T-cell (primary cell): Measurements from ENCODE around the gene WDR93. TPM values are rescaled to one million over a fixed set of nuclear protein-coding genes. Genes with fewer than 3 reads are reported as not detected.

Experiments used
- ATAC-seq, 4 experiments: fragments of 200-7000 bp in 3 of 4; fragments of 150-1000 bp in 1 of 4; cut with Tn5 transposase; replicated peaks in 1 of 4; 1 replicate in 3 of 4; 2 replicates in 1 of 4; pipeline ENCODE4 v1.10.0; 2021; ENCODE audit warnings: moderate library complexity in 3 of 4, mild to moderate bottlenecking in 2 of 4, moderate number of reproducible peaks in 1 of 4
- CTCF ChIA-PET, 2 donors: fragments of 300-600 bp; sonication (Branson Sonifier 250); formaldehyde crosslinking; loops; one replicate each; lab custom pipeline; 2022; ENCODE audit warnings: antibody characterized with exemption in 2 of 2; lab: Charles Lee
- POLR2A ChIA-PET, 2 donors: fragments of 300-600 bp; sonication (Branson Sonifier 250); formaldehyde crosslinking; loops; one replicate each; lab custom pipeline; 2022; ENCODE audit warnings: antibody characterized with exemption in 2 of 2; lab: Charles Lee
- DNase-seq, 35 experiments: peaks; one replicate each; pipeline versions ENCODE4 v3.0.0 to v3.0.0-alpha.2; 2013 to 2023
- H3K27ac ChIP-seq: one replicate; pipeline ENCODE4 v1.5.1; 2013; ENCODE audit warnings: low read length
- H3K27me3 ChIP-seq, 2 experiments: replicated peaks in 1 of 2; 1 replicate in 1 of 2; 2 replicates in 1 of 2; pipeline versions ENCODE4 v1.6.1 to v1.7.0; 2013; ENCODE audit warnings: low read length in 1 of 2, mixed read lengths in 1 of 2; ENCODE audit not compliant: control insufficient read depth in 2 of 2, insufficient read depth in 2 of 2; ENCODE audit errors: extremely low read depth in 1 of 2
- H3K36me3 ChIP-seq, 2 donors: 1 replicate in 1 of 2; 2 replicates in 1 of 2; pipeline versions ENCODE4 v1.6.1 to v1.7.0; 2013; ENCODE audit warnings: low read length in 1 of 2; ENCODE audit not compliant: control insufficient read depth in 2 of 2, insufficient read depth in 1 of 2; ENCODE audit errors: extremely low read depth in 1 of 2
- H3K4me1 ChIP-seq, 2 experiments: 1 replicate in 1 of 2; 2 replicates in 1 of 2; pipeline versions ENCODE4 v1.6.1 to v1.7.0; 2013; ENCODE audit warnings: low read length in 2 of 2, mixed read lengths in 1 of 2; ENCODE audit not compliant: insufficient read depth in 2 of 2, control insufficient read depth in 1 of 2; ENCODE audit errors: extremely low read depth in 1 of 2
- H3K4me3 ChIP-seq, 2 donors: 1 replicate in 1 of 2; 2 replicates in 1 of 2; pipeline versions ENCODE4 v1.5.1 to v1.7.0; 2013; ENCODE audit warnings: mild to moderate bottlenecking in 2 of 2, low read length in 1 of 2, moderate library complexity in 1 of 2; ENCODE audit not compliant: control insufficient read depth in 1 of 2; ENCODE audit errors: extremely low read depth in 1 of 2
- H3K9me3 ChIP-seq: 2 replicates; pipeline ENCODE4 v1.7.0; 2013
- H3K27ac Mint-ChIP-seq, 2 donors: one replicate each; pipeline ENCODE4 v1.8.0; 2020 to 2021; ENCODE audit warnings: mild to moderate bottlenecking in 2 of 2, mixed read lengths in 2 of 2
- H3K27me3 Mint-ChIP-seq, 2 donors: one replicate each; pipeline ENCODE4 v1.8.0; 2021 to 2022; ENCODE audit warnings: mixed read lengths in 2 of 2
- H3K36me3 Mint-ChIP-seq: one replicate; pipeline ENCODE4 v1.8.0; 2021; ENCODE audit warnings: mixed read lengths
- H3K4me1 Mint-ChIP-seq, 3 donors: one replicate each; pipeline ENCODE4 v1.8.0; 2020 to 2022; ENCODE audit warnings: mixed read lengths in 3 of 3, mild to moderate bottlenecking in 1 of 3
- H3K4me3 Mint-ChIP-seq, 3 donors: one replicate each; pipeline ENCODE4 v1.8.0; 2020 to 2022; ENCODE audit warnings: mild to moderate bottlenecking in 3 of 3, mixed read lengths in 3 of 3, moderate library complexity in 3 of 3
- H3K9me3 Mint-ChIP-seq, 3 donors: one replicate each; pipeline ENCODE4 v1.8.0; 2020 to 2022; ENCODE audit warnings: mixed read lengths in 3 of 3
- WGBS: methylation state at CpG from one replicate; pipeline ENCODE4 v1.1.5; 2013; ENCODE audit warnings: missing lambda C conversion rate; ENCODE audit not compliant: insufficient coverage; 5-methylcytosine and 5-hydroxymethylcytosine counted together
- total RNA-seq, 35 experiments: library from RNA in 6 of 35; stranded (reverse) in 6 of 35; fragments of 120-200 nt in 1 of 35; gene quantifications; one replicate each; pipeline versions ENCODE4 v1.2.1 to v1.2.4 and lab custom pipeline; 2013 to 2026

WDR93 gene
- total RNA-seq, 5 donors from 2014 or later (not counting 1 experiment from before 2014, with no cell fraction given), result 0.13 to 0.35 TPM; not detected in 3

DNA sequence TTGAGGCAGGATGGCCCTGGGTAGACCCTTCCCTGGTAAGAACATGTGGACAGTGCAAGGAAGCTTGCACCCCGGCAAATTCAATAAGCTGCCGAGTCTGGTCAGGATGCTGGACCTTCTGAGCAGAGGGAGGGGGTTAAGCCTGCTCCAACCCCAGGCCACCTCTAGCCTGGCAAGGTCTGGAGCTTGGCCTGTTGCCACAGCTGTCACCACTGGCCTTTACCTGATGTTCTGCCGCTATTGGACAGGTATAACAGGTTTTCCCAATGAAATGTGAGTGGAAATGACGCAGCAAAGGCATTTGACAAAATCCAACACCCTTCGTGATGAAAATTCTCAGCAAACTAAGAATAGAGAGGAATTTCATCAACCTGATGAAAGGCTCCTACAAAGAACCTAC is 61.1 kb downstream of the WDR93 start:
- ChIA-PET CTCF (no interaction called here), POLR2A (no interaction called here)
- H3K36me3 Mint-ChIP-seq, result no peaks in the 10 kb centered on the region
- WGBS, result no CpG with 5 or more reads among the region's 5 CpGs
- DNase-seq (no peak), ATAC-seq (no peak)
- H3K4me3 Mint-ChIP-seq, result peak overlapping the region; percentile 36 to 54 (median 49)
- no peaks in the 10 kb centered on the region for H3K9me3 Mint-ChIP-seq
- peaks cover 0 to 27% of the 10 kb centered on the region in 2 experiments for H3K27me3 ChIP-seq
- no peak overlapping the region for H3K27ac Mint-ChIP-seq
- peaks cover 17 to 18% of the 10 kb centered on the region in 2 donors for H3K27me3 Mint-ChIP-seq
- H3K4me1 ChIP-seq, result peaks cover 0 to 14% of the 10 kb centered on the region in 2 experiments
- H3K4me1 Mint-ChIP-seq, result peaks cover 4 to 5% (median 5%) of the 10 kb centered on the region in 3 donors
- peak overlapping the region; percentile 46 to 66 for H3K4me3 ChIP-seq
- no peaks in the 10 kb centered on the region for H3K36me3 ChIP-seq
- H3K27ac ChIP-seq, result no peak overlapping the region
- H3K9me3 ChIP-seq, result no peaks in the 10 kb centered on the region

GRCh38 chr15:89753855-89754254 is 63.2 kb downstream of the WDR93 start:
- Mint-ChIP-seq H3K9me3 (no peaks in the 10 kb centered on the region), H3K36me3 (no peaks in the 10 kb centered on the region), H3K4me1 (peaks cover 4 to 5% (median 5%) of the 10 kb centered on the region in 3 donors), H3K4me3 (no peak overlapping the region), H3K27ac (no peak overlapping the region), H3K27me3 (peaks cover 17 to 21% of the 10 kb centered on the region in 2 donors)
- no peak overlapping the region for H3K4me3 ChIP-seq
- no peaks in the 10 kb centered on the region for H3K36me3 ChIP-seq
- ChIA-PET CTCF (interaction anchor here (0.6 kb wide), 2 partner anchors 222 to 693 kb away, joined by 4 to 8 read pairs; no protein-coding TSS in a partner anchor), POLR2A (interaction anchor here in 1 of 2 donors (0.6 kb wide), 2 partner anchors 9 to 12 kb away, joined by 5 read pairs; no protein-coding TSS in a partner anchor)
- DNase-seq (no peak), ATAC-seq (no peak)
- peaks cover 0 to 14% of the 10 kb centered on the region in 2 experiments for H3K4me1 ChIP-seq
- H3K9me3 ChIP-seq, result no peaks in the 10 kb centered on the region
- no CpG with 5 or more reads among the region's 7 CpGs for WGBS
- H3K27ac ChIP-seq, result no peak overlapping the region
- H3K27me3 ChIP-seq, result peaks cover 0 to 35% of the 10 kb centered on the region in 2 experiments

- H3K27me3 Mint-ChIP-seq, result peaks cover 18 to 19% of the 10 kb centered on the region in 2 donors
- H3K27me3 ChIP-seq, result peaks cover 0 to 41% of the 10 kb centered on the region in 2 experiments
- peaks cover 0 to 14% of the 10 kb centered on the region in 2 experiments for H3K4me1 ChIP-seq
- no peaks in the 10 kb centered on the region for H3K36me3 ChIP-seq
- H3K4me3 ChIP-seq, result no peak overlapping the region
- no peak overlapping the region for H3K27ac Mint-ChIP-seq
- ATAC-seq (no peak), DNase-seq (no peak)
- H3K36me3 Mint-ChIP-seq, result no peaks in the 10 kb centered on the region
- ChIA-PET CTCF (interaction anchor here (0.6 to 1.3 kb wide), 3 partner anchors 14 to 692 kb away, joined by 4 to 9 read pairs (median 8); no protein-coding TSS in a partner anchor), POLR2A (interaction anchor here (0.6 to 0.7 kb wide), 4 partner anchors 9 to 621 kb away, joined by 4 to 6 read pairs (median 5); no protein-coding TSS in a partner anchor)
- peaks cover 4% of the 10 kb centered on the region in 3 donors for H3K4me1 Mint-ChIP-seq
- WGBS, result 71% methylated on average over 4 of the region's 8 CpGs
- H3K9me3 ChIP-seq, result no peaks in the 10 kb centered on the region
- H3K27ac ChIP-seq, result no peak overlapping the region
- H3K9me3 Mint-ChIP-seq, result no peaks in the 10 kb centered on the region
- no peak overlapping the region for H3K4me3 Mint-ChIP-seq
These were observed 63.9 kb downstream of the WDR93 start for GRCh38 chr15:89754361-89755154.

- peaks cover 0 to 45% of the 10 kb centered on the region in 2 experiments for H3K27me3 ChIP-seq
- H3K4me1 Mint-ChIP-seq, result no peaks in the 10 kb centered on the region
- H3K36me3 Mint-ChIP-seq, result no peaks in the 10 kb centered on the region
- ATAC-seq (no peak), DNase-seq (no peak)
- no peak overlapping the region for H3K27ac Mint-ChIP-seq
- H3K4me3 ChIP-seq, result no peak overlapping the region
- H3K9me3 ChIP-seq, result no peaks in the 10 kb centered on the region
- ChIA-PET POLR2A (no interaction called here), CTCF (interaction anchor here in 1 of 2 donors (1.3 kb wide), 1 partner anchor 15 kb away, joined by 9 read pairs; no protein-coding TSS in a partner anchor)
- H3K4me3 Mint-ChIP-seq, result no peak overlapping the region
- 100% methylated on average over 1 of the region's 4 CpGs for WGBS
- H3K4me1 ChIP-seq, result peaks cover 0 to 10% of the 10 kb centered on the region in 2 experiments
- H3K27me3 Mint-ChIP-seq, result peaks cover 22 to 23% of the 10 kb centered on the region in 2 donors
- no peaks in the 10 kb centered on the region for H3K9me3 Mint-ChIP-seq
- no peak overlapping the region for H3K27ac ChIP-seq
- H3K36me3 ChIP-seq, result no peaks in the 10 kb centered on the region
These were observed 65.1 kb downstream of the WDR93 start for GRCh38 chr15:89755701-89756100.

- H3K36me3 ChIP-seq, result no peaks in the 10 kb centered on the region
- no peaks in the 10 kb centered on the region for H3K4me1 Mint-ChIP-seq
- ATAC-seq (no peak), DNase-seq (no peak)
- H3K4me1 ChIP-seq, result peaks cover 0 to 5% of the 10 kb centered on the region in 2 experiments
- ChIA-PET POLR2A (no interaction called here), CTCF (no interaction called here)
- WGBS, result 70% methylated on average over 5 of the region's 7 CpGs
- H3K36me3 Mint-ChIP-seq, result no peaks in the 10 kb centered on the region
- no peaks in the 10 kb centered on the region for H3K9me3 Mint-ChIP-seq
- no peak overlapping the region for H3K4me3 Mint-ChIP-seq
- no peak overlapping the region for H3K27ac Mint-ChIP-seq
- H3K4me3 ChIP-seq, result no peak overlapping the region
- peaks cover 22 to 24% of the 10 kb centered on the region in 2 donors for H3K27me3 Mint-ChIP-seq
- H3K9me3 ChIP-seq, result no peaks in the 10 kb centered on the region
- H3K27me3 ChIP-seq, result peaks cover 0 to 48% of the 10 kb centered on the region in 2 experiments
- no peak overlapping the region for H3K27ac ChIP-seq
These were observed 66.3 kb downstream of the WDR93 start for GRCh38 chr15:89756897-89757296.

DNA sequence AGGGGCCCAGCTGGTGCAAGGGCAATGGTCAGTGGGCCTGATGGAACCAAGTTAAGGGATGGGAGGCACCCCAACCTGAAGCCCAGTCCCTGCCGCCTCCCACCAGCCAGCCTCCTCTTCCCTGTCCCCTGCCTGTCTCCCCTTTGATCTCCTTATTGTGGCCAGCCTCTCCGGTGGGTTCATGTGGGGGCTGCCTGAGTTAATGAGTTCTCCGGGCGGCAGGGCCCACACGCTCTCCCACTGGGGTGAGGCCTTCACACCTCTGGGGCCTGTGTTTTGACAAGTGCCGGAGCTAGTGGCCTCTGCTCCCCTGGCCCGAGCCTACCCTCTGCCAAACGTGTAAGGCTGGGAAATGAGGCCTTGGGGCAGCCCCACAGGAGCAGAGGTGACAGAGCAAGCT is 67.7 kb downstream of the WDR93 start:
- ATAC-seq, result no peak
- no peaks in the 10 kb centered on the region for H3K9me3 Mint-ChIP-seq
- Histone ChIP-seq H3K36me3 (no peaks in the 10 kb centered on the region), H3K9me3 (no peaks in the 10 kb centered on the region), H3K27me3 (peaks cover 0 to 41% of the 10 kb centered on the region in 2 experiments), H3K4me3 (no peak overlapping the region), H3K4me1 (peaks cover 0 to 5% of the 10 kb centered on the region in 2 experiments), H3K27ac (no peak overlapping the region)
- ChIA-PET CTCF (no interaction called here), POLR2A (no interaction called here)
- 86% methylated on average over 7 of the region's 8 CpGs for WGBS
- no peak overlapping the region for H3K4me3 Mint-ChIP-seq
- H3K27me3 Mint-ChIP-seq, result peaks cover 18 to 20% of the 10 kb centered on the region in 2 donors
- H3K36me3 Mint-ChIP-seq, result no peaks in the 10 kb centered on the region
- no peak for DNase-seq
- no peak overlapping the region for H3K27ac Mint-ChIP-seq
- no peaks in the 10 kb centered on the region for H3K4me1 Mint-ChIP-seq
